Fibroblast of upper back skin (primary cell): ENCODE results near the gene SLC44A1.

Source experiments
- DNase-seq: peaks from one replicate; pipeline ENCODE4 v3.0.0-alpha.2; 2013

Gene SLC44A1

DNA sequence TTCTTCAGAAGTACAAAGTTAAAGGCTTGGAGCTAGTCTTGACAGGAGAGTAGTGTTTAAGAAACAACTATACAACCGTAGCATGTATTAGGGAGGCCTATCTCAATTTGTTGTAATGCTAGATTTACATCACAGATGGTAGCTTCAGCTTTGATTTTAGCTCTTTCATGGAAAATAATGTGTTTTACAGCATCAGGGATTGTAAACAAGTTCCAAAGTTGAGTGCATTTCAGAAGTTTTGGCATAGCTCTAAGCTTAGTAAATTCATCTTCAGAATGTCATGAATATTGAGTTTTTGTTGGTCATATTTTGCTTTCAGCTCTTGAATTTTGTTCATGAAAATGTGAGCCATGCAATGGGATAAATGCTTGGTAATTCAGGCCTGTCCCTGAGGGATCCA is 30.7 kb downstream of the SLC44A1 start:
- no peak for DNase-seq

DNA sequence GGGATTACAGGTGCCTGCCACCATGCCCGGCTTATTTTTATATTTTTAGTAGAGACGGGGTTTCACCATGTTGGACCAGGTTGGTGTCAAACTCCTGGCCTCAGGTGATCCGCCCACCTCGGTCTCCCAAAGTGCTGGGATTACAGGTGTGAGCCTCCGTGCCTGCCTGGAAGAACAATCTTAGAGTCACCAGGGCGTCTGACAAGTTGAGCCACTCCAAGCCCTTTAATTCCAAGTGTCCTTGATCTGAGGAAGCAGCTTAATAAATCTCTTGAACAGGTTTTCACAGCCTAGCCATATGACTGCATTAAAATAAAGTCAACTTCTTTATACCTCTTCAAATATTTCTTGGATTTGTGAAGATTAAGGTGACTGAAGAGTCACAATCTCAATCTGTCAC is 31.5 kb downstream of the SLC44A1 start:
- no peak for DNase-seq

DNA sequence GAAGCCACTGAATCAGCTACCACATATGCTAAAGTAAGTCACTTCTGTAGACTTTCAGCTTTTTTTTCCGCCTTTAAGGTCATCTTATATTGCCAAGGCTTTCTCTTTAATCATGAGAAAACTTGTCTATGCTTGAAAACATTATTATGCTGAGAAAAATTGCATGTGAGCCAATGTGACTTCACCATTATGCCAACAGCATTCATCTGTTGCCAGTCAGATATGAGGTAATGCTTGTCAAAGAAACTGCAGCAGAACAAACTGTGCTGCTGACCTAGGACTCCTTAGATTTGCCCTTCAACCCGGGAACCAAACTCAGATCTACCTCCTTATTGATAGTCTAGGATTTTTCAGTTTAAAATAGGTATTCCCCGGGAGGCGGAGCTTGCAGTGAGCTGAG is 34.3 kb downstream of the SLC44A1 start:
- DNase-seq, result no peak

DNA sequence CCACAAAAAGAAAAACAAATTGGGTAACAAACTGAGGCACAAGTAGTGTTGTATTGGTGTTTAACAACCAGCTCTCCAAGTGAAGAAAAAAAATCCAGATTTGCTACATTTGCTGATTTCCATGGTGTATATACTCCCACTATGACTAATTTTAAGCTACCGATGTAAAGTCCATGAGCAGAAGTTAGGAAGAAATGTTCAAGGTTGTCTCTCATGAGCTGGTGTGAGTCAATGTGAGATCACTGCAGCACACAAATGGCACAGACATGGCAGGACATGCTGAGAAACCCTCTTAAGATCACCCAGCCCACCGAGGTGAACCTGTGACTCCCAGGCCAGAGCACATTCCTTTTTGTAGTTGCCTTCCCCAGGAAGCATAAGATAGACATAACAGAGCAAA is 36.2 kb downstream of the SLC44A1 start:
- DNase-seq, result peak; percentile 21

DNA sequence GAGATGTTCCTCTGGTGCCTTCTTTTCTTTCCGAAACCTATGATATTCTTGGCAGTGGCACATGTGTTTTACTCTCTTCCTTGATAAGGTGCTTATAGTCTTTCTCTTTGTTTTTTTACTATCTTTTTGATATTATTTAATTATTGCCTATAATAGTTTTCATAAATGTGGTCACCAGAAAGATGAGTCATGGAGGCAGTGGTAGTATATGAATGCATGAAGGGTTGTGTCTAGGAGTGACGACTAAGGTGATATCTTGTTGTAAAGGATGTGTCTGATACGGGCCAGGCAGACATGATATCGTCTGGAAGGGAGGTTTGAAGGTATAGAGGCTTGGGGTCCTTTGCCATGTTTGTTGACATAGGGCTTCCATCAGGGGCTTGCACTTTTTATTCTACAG is 36.8 kb downstream of the SLC44A1 start:
- DNase-seq, result peak; percentile 16

DNA sequence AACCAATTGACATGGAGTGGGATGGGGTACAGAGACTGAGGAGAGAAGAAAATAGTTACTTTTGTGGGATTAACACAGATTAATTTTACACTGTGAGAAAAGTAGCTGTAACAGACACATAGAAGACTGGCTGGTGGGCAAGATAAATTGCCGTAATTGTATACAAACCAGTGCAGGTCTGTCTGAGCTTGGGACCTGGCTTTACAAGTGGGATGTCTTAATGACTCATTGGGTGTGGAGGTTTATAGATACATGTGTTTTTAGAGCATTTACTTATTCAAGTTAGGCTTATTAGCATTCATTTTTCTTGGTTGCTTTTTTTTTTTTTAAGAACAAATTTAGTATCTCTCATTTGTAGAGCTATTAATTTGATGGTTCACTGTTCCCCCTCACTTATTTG is 37.5 kb downstream of the SLC44A1 start:
- DNase-seq, result no peak

DNA sequence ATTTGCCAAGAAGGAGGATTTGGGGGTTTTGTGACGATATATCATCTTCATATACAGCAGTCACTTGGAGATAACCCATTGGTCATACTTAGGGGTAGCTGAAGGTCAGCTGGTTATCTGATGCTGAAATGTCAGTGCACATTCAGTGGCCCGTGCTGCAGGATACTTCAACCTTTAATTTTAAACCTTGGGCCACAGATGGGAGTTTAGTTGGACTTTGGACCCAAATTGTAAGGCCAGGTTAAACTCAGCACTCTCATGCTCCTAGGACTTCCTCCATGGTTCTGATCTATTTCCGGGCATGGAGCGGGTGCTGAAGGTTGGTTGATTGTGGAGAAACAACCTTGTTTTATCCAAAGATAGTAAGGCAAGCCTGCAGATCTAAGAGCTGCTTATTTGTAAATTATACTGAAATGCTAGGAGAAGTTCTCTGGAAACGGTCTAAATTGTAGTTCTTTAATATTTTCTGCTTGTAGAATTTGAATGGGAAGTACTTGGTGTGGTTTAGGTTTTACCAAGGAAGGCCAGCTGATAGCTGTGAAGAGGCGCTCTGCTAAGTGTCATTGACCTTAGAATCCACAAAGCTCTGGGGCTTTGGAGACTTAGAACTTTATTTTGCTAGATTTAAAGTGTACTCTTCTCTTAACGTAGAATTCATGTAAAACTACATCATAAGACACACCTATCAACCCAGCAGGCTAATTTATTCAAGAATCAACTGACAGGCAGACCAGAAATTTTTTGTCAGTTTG is 38.6 kb downstream of the SLC44A1 start:
- no peak for DNase-seq

DNA sequence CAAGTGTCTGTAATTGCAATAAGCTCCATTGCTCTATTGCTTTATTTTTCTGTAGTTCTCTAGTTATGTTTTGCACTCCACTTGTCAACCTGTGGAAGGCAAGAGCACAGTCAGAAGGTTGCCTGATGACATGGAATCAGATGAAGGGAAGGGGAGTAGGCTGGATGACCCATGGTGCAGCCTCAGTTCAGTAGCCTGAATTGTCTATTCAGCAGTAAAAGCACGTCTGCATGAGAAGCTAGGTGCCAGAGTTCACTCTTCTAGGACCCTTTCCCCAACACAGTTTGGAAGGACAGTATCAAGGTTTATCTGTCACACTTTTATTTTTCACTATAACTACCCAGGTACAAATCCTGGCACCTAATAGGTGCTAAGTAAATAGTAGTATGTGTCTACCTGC is 39.3 kb downstream of the SLC44A1 start:
- no peak for DNase-seq

DNA sequence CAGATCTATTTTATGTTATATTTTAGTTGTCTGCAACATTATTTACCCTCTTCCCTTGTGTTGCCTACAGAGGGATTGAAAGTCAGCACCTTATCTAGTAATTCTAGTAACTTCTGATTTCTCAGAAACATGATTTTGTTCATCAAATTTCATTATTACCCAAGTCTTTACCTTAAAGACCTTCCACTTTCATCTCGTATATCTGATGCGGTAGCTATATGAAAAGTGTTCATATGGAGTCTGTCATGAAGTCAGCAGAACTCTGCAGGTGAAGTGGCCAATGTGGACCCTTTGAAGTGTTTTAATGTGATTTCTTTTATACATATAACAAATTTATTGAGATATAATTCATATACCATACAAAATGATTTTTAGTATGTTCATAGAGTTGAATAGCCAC is 40.0 kb downstream of the SLC44A1 start:
- DNase-seq, result no peak

DNA sequence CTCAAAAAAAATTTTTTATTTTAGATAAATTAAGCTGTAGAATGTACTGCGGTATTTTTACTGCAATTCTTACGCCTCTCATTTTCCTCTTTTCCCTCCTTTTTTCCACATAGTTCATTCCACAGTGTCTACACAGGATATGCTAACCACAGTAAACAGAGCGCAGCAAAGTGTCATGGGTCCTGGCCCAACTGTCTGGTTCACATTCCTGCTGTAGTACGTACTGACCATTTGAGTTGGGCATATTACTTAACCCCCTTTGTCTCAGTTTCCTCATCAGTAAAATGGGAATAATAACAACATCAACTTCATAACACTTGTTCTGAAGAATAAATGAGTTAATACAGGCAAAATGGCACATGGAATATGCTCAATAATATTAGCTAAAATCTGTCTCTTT is 41.6 kb downstream of the SLC44A1 start:
- DNase-seq, result no peak

DNA sequence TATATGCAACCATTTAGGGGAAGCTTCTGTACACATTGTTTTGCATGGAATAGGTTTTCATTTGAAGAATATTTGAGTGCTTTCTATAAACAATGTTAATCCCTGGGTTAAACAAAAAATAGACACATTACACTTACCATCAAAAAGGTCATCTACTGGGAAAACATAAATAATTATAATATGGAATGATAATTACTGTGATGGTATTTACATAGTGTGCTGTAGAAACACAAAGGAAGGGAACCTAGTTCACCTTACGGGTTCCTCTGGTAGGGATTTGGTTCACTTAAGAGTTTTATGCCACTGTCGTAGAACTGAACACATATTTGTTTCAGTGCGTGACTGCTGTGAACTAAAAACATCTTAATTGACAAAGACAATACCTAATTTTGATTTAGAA is 44.9 kb downstream of the SLC44A1 start:
- DNase-seq, result no peak

DNA sequence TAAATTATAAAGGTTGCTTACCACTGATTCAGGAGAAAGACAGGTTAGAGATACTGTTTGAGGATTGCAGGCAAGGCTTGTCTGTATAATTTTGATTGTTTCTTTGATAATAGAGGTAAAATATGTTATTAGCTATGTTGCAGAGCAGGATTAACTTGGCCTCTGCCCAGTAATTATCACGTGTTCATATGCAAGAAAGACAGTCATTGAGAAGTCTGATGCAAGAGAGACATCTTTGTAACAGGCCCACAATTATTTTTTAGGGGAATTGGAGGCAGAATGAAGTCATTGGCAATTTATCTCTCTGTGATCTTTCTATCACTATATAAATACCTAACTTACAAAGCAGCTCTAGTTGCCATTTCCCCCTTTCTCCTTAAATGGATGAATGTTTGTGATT is 46.0 kb downstream of the SLC44A1 start:
- peak; percentile 66 for DNase-seq

DNA sequence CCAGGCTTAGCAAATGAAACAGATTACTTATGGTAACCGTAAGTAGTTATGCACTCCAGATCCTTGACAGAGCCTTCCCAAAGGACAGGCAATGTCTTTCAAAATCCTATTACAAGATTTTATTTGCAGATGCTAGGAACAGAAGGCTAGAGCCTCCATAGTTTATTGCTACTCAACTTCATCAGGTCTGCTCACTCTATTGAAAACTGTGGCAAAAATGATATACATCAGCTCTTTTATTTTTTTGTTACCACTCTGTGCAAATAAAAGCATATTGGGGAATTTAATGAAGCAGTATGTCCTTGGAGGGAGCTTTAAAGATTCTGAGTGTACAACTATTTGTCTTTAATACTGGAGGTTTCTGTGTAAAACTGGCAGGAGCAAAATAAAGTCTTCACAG is 46.5 kb downstream of the SLC44A1 start:
- no peak for DNase-seq

DNA sequence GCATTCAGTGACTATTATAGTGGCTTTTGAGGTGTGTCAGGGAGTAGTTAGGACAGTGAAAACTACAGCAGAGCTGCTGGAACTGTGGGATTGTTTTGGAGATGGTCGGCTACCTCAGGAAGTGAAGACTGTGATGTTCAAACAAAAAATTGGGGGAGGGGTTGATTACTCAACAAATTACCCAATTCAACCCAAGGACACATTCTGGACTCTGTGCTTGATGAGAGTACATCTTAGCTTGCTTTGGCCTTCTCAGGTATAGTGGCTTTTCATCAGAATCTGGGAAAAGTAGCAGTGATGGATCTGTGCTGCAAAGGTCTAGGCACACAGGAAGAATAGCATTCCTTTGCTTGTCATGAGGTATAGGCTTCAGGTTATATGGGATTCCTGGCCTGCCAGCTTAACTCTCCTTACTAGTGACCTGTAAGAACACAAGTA is 47.0 kb downstream of the SLC44A1 start:
- DNase-seq, result no peak

DNA sequence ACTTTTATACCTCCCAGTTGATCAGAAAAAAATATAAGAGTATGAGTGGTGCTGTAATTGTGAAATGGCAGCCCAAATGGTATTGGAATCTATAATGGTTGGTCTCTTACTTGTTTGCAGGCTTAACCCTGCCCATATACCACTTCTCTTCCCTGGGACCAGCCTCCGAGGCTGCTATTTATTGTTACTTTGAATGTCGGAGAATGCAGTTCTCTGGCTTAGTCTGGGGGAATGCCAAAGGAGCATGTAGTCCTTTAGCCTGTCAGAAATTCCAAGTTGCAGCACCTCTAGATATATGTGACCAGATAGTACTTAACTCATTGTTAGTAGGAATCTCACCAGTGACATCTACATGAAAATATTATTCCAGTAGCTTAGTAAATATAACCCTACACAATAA is 47.5 kb downstream of the SLC44A1 start:
- no peak for DNase-seq

DNA sequence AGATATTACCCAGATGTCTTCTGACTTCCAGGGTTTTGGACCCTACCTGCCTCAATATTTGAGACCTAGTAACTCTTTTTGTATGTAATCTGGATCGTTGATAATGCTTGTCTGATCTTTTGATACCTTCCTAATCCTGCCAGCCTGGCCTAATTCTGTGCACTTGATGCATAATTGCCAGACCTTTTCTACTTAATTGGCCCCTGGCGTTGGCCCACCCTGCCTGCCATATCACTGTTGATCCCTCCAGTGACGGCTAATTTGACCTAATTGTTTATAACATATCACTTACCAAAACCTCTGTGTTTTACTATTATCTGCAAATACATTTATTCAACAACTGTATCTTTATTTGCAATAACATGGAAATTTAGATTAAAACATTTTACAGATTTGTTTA is 49.0 kb downstream of the SLC44A1 start:
- no peak for DNase-seq

DNA sequence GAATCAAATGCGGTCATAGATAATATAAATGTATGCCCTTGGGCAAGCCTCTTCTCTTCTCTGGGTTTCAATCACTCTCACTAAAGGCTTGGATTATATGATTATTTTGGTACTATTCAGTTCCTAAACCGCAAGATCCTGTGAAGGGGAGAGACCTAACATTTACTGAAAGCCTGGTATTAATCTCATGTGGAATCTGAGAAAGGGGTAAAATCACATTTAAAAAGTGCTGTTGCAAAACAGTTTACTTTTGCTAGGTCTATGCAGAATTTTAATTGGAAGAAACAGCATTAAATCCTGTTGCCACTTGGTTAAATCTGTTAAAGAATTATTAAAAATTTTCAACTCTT is 50.7 kb downstream of the SLC44A1 start:
- DNase-seq, result no peak

DNA sequence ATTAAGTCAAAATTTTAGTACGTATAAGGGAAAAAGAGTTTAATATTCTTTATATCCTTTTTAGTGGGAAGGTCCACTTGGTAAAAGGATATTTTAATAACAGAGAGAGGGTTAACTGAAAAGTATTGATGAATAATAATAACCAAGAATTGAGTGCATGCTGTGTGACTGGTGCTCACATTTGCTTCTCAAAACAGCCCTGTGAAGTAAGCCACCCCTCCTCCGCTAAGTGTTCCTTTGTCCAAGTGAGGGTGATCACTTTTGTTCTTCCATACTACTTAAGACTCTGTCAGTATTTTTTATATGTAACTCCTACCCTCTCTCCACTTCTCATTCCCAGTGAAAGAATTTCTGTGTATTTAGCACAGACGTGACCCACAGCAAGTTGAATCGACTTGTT is 51.5 kb downstream of the SLC44A1 start:
- no peak for DNase-seq

DNA sequence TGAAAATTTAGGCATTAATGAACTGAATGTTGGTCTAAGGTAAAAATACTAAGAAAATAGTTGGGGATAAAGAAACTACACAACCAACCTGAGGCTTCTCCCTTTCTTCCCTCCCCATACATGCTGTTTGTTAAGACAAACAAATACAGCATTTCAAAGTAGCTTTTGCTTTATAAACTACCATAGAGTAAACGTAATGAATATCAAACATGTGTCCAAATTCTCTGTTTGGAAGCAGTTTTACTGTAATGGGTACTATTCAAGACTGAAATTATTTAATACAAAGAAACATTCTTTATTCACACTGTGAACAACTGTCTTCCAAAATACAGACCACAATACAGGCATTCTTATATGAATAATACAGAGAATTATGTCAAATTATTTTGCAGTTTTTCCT is 52.0 kb downstream of the SLC44A1 start:
- no peak for DNase-seq

DNA sequence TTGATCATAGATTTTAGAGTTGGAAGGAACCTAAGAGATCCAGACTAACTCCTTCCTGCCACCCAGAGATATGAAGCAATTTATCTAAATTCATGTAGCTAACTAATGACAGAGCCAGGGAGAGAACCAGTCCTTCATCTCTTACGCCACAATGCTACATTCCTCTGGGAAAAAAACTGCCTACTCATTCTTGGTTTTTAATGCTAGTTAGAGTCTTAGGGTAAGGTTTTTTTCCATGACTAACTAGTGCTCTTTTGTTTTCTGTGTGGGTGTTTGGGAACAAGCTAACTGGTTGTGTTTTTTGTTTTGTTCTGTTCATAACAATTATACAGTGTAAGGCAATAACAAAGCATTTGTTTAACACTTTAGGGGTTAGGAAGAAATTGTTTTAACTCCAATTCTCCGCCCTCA is 52.4 kb downstream of the SLC44A1 start:
- DNase-seq, result peak; percentile 95

DNA sequence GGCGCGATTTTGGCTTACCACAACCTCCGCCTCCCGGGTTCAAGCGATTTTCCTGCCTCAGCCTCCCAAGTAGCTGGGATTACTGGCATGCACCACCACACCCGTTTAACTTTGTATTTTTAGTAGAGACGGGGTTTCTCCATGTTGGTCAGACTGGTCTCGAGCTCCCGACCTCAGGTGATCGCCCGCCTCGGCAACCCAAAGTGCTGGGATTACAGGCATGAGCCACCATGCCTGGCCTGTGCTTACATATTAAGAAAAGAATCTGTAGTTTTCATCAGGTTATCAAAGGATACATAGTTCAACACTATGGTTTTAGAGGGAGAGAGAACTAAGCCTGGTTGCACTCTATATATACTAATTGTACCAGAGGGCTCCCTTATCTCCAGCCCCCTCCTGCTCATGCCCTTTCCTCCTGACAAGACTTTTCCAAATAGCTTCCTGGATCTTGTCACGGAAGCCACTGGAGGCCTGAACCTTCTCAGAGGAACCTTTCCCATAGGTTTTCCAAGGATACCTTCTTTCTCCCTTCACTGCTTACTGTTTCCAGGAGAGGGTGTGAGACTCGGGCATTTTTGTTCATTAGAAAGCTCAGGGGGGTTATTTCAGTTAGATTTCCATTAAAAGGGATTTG is 53.1 kb downstream of the SLC44A1 start:
- DNase-seq, result no peak

DNA sequence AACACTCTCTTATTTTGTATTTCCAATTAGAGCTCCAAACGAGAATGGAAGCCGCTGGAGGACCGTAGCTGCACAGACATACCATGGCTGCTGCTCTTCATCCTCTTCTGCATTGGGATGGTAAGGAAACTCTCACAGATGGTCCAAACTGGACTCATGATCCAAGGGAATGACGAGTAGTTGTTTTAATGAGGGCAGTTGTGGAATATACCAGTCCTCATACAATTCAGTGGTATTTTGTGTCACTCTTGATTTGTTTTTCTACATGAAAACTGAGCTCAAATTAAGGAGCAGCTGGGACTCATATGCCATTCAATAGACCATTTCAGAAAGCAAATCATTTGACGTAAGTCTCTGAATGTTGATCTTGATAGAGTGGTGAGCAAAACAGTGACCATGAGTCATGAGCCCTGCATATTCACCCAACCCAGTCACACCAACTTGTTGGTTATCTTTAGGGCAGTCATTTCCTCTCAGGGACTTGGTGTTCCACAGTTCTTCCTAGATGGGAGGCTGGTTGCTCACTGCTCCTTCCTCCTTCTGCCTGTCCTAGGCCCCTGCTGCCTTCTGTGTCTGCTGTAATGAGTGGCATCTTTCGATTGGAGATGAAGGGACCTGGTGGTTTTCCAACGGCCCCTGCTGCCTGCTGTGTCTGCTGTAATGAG is 54.9 kb downstream of the SLC44A1 start:
- DNase-seq, result peak; percentile 80

DNA sequence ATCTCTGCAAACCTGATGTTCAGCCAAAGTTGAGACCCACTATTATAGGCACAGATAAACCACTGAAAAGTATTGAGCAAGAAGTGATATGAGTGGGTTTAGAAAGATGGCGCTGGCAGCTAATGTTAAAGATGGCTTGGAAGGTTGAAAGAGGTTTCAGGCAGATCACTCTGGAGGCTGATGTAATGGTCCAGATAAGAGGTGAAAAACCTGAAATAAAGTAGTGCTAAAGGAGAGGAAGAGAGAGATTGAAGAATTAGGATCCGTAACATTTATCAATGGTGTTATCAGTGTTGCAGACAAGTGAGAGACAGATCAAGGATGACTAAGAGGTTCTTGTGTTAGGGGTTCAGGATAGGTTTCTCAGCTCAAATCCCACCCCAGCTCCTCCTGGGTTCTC is 58.3 kb downstream of the SLC44A1 start:
- DNase-seq, result no peak

DNA sequence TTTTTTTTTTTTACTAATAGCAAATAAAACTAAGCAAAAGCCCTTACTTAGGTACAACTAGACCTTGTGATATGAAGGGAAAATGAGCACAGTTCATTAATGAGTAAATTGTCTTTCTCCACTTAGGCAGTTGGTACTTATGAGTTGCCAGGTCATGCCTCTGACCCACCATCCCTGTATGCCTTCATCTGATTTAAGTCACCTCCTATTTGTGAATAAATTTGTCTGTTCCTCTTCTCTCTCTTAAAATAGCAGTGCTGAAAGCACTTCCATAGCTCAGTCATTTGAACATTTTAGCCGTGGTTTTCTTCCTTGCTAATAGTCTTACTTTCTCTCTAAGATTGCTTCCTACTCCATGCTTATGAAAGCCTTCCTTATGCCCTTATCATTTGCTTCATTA is 61.4 kb downstream of the SLC44A1 start:
- no peak for DNase-seq
